ENCODE measurements around the gene NINL.
A peak's percentile ranks its signal among the peaks of the same experiment; 100 is the strongest.
"Not testable (repeated sequence)": the region's sequence is repeated elsewhere in the genome, so short reads cannot be mapped to it uniquely, and the experiment has no call there.

NINL gene

GRCh38 chr20:25507385-25508082, 77.8 kb downstream of the NINL start:
- H3K9me3 ChIP-seq (ENCODE audit: control insufficient read depth in 1 of 2, low read length in 2 of 2), result no peaks in the 10 kb centered on the region
- H3K4me1 ChIP-seq (ENCODE audit: control insufficient read depth in 1 of 2, insufficient read depth in 2 of 2, low read length in 2 of 2), result peaks cover 17 to 20% of the 10 kb centered on the region in 2 donors
- peak overlapping the region; percentile 0 to 28 for H3K4me3 ChIP-seq (ENCODE audit: low read depth in 1 of 2, low read length in 2 of 2)
- H3K27me3 ChIP-seq (ENCODE audit: control insufficient read depth in 1 of 2, insufficient read depth in 2 of 2, low read length in 2 of 2), result no peaks in the 10 kb centered on the region
- H3K27ac ChIP-seq (ENCODE audit: low read depth, low read length), result peak overlapping the region; percentile 28
- H3K9ac ChIP-seq (ENCODE audit: low read depth in 1 of 2, low read length in 2 of 2), result peak overlapping the region in 1 of 2 donors; percentile 13
- H3K36me3 ChIP-seq (ENCODE audit: control insufficient read depth in 1 of 2, insufficient read depth in 2 of 2, low read length in 2 of 2), result peaks cover 0 to 19% of the 10 kb centered on the region in 2 donors

- Histone ChIP-seq H3K9me3 (ENCODE audit: control insufficient read depth in 1 of 2, low read length in 2 of 2) (no peaks in the 10 kb centered on the region), H3K4me3 (ENCODE audit: low read depth in 1 of 2, low read length in 2 of 2) (no peak overlapping the region), H3K27me3 (ENCODE audit: control insufficient read depth in 1 of 2, insufficient read depth in 2 of 2, low read length in 2 of 2) (no peaks in the 10 kb centered on the region), H3K9ac (ENCODE audit: low read depth in 1 of 2, low read length in 2 of 2) (no peak overlapping the region), H3K36me3 (ENCODE audit: control insufficient read depth in 1 of 2, insufficient read depth in 2 of 2, low read length in 2 of 2) (peaks cover 0 to 11% of the 10 kb centered on the region in 2 donors), H3K4me1 (ENCODE audit: control insufficient read depth in 1 of 2, insufficient read depth in 2 of 2, low read length in 2 of 2) (peaks cover 17 to 20% of the 10 kb centered on the region in 2 donors), H3K27ac (ENCODE audit: low read depth, low read length) (no peak overlapping the region)
Measured at GRCh38 chr20:25504366-25505135, 80.8 kb downstream of the NINL start.

- H3K36me3 ChIP-seq (ENCODE audit: control insufficient read depth in 1 of 2, insufficient read depth in 2 of 2, low read length in 2 of 2), result peaks cover 0 to 5% of the 10 kb centered on the region in 2 donors
- peaks cover 17 to 19% of the 10 kb centered on the region in 2 donors for H3K4me1 ChIP-seq (ENCODE audit: control insufficient read depth in 1 of 2, insufficient read depth in 2 of 2, low read length in 2 of 2)
- no peaks in the 10 kb centered on the region for H3K9me3 ChIP-seq (ENCODE audit: control insufficient read depth in 1 of 2, low read length in 2 of 2)
- no peak overlapping the region for H3K9ac ChIP-seq (ENCODE audit: low read depth in 1 of 2, low read length in 2 of 2)
- no peaks in the 10 kb centered on the region for H3K27me3 ChIP-seq (ENCODE audit: control insufficient read depth in 1 of 2, insufficient read depth in 2 of 2, low read length in 2 of 2)
- no peak overlapping the region for H3K27ac ChIP-seq (ENCODE audit: low read depth, low read length)
- H3K4me3 ChIP-seq (ENCODE audit: low read depth in 1 of 2, low read length in 2 of 2), result no peak overlapping the region
Measured at GRCh38 chr20:25503936-25504335, 81.4 kb downstream of the NINL start.

DNA sequence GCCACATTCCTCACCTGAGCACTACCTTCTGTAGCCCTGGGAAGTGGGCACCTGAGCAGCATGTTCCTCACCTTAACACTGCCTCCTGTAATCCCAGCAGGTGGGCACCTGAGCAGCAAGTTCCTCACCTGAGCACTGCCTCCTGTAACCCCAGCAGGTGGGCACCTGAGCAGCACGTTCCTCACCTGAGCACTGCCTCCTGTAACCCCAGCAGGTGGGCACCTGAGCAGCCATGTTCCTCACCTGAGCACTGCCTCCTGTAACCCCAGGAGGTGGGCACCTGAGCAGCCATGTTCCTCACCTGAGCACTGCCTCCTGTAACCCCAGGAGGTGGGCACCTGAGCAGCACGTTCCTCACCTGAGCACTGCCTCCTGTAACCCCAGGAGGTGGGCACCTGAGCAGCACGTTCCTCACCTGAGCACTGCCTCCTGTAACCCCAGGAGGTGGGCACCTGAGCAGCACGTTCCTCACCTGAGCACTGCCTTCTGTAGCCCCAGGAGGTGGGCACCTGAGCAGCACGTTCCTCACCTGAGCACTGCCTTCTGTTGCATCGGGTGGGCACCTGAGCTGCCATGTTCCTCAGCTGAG, 82.2 kb downstream of the NINL start:
- not testable (repeated sequence) for H3K4me3 ChIP-seq (ENCODE audit: low read depth in 1 of 2, low read length in 2 of 2); H3K36me3 ChIP-seq (ENCODE audit: control insufficient read depth in 1 of 2, insufficient read depth in 2 of 2, low read length in 2 of 2); H3K9ac ChIP-seq (ENCODE audit: low read depth in 1 of 2, low read length in 2 of 2); H3K27me3 ChIP-seq (ENCODE audit: control insufficient read depth in 1 of 2, insufficient read depth in 2 of 2, low read length in 2 of 2); H3K27ac ChIP-seq (ENCODE audit: low read depth, low read length); H3K9me3 ChIP-seq (ENCODE audit: control insufficient read depth in 1 of 2, low read length in 2 of 2)
- peaks cover 10 to 12% of the 10 kb centered on the region in 2 donors for H3K4me1 ChIP-seq (ENCODE audit: control insufficient read depth in 1 of 2, insufficient read depth in 2 of 2, low read length in 2 of 2)

DNA sequence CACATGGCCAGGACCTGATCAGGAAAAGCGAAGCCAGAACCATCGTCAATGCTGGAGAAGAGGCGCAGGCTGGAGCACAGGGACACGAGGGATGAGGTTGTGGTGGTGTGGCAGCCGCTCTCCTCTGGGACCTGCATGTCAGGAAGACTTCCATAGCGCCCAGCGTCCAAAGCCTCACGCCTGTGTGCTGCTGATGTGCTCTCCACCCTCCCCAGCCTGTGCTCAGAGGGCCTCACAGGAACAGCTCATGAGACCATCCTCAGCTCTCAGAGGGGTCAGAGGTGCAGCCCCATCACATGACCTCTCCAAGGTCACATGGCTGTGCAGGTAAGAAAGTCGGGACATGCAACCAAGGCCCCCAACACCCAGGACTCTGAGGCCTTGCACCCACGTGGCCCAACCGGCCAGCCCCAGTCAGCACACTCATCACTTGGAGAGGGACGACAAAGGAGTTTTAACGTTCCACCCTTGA, 84.4 kb downstream of the NINL start:
- no peaks in the 10 kb centered on the region for H3K27me3 ChIP-seq (ENCODE audit: control insufficient read depth in 1 of 2, insufficient read depth in 2 of 2, low read length in 2 of 2)
- peaks cover 2 to 5% of the 10 kb centered on the region in 2 donors for H3K36me3 ChIP-seq (ENCODE audit: control insufficient read depth in 1 of 2, insufficient read depth in 2 of 2, low read length in 2 of 2)
- H3K4me1 ChIP-seq (ENCODE audit: control insufficient read depth in 1 of 2, insufficient read depth in 2 of 2, low read length in 2 of 2), result no peaks in the 10 kb centered on the region
- no peaks in the 10 kb centered on the region for H3K9me3 ChIP-seq (ENCODE audit: control insufficient read depth in 1 of 2, low read length in 2 of 2)
- H3K9ac ChIP-seq (ENCODE audit: low read depth in 1 of 2, low read length in 2 of 2), result no peak overlapping the region
- no peak overlapping the region for H3K4me3 ChIP-seq (ENCODE audit: low read depth in 1 of 2, low read length in 2 of 2)
- no peak overlapping the region for H3K27ac ChIP-seq (ENCODE audit: low read depth, low read length)

GRCh38 chr20:25499855-25500434, 85.4 kb downstream of the NINL start:
- no peaks in the 10 kb centered on the region for H3K9me3 ChIP-seq (ENCODE audit: control insufficient read depth in 1 of 2, low read length in 2 of 2)
- H3K36me3 ChIP-seq (ENCODE audit: control insufficient read depth in 1 of 2, insufficient read depth in 2 of 2, low read length in 2 of 2), result peaks cover 2 to 5% of the 10 kb centered on the region in 2 donors
- no peak overlapping the region for H3K9ac ChIP-seq (ENCODE audit: low read depth in 1 of 2, low read length in 2 of 2)
- H3K4me3 ChIP-seq (ENCODE audit: low read depth in 1 of 2, low read length in 2 of 2), result no peak overlapping the region
- no peaks in the 10 kb centered on the region for H3K27me3 ChIP-seq (ENCODE audit: control insufficient read depth in 1 of 2, insufficient read depth in 2 of 2, low read length in 2 of 2)
- H3K4me1 ChIP-seq (ENCODE audit: control insufficient read depth in 1 of 2, insufficient read depth in 2 of 2, low read length in 2 of 2), result no peaks in the 10 kb centered on the region
- H3K27ac ChIP-seq (ENCODE audit: low read depth, low read length), result no peak overlapping the region

- Histone ChIP-seq H3K27me3 (ENCODE audit: control insufficient read depth in 1 of 2, insufficient read depth in 2 of 2, low read length in 2 of 2) (no peaks in the 10 kb centered on the region), H3K4me1 (ENCODE audit: control insufficient read depth in 1 of 2, insufficient read depth in 2 of 2, low read length in 2 of 2) (no peaks in the 10 kb centered on the region), H3K36me3 (ENCODE audit: control insufficient read depth in 1 of 2, insufficient read depth in 2 of 2, low read length in 2 of 2) (peaks cover 2 to 5% of the 10 kb centered on the region in 2 donors), H3K27ac (ENCODE audit: low read depth, low read length) (no peak overlapping the region), H3K4me3 (ENCODE audit: low read depth in 1 of 2, low read length in 2 of 2) (no peak overlapping the region), H3K9ac (ENCODE audit: low read depth in 1 of 2, low read length in 2 of 2) (no peak overlapping the region), H3K9me3 (ENCODE audit: control insufficient read depth in 1 of 2, low read length in 2 of 2) (no peaks in the 10 kb centered on the region)
Measured at GRCh38 chr20:25499031-25499430, 86.3 kb downstream of the NINL start.

- Histone ChIP-seq H3K36me3 (ENCODE audit: control insufficient read depth in 1 of 2, insufficient read depth in 2 of 2, low read length in 2 of 2) (peaks cover 0 to 2% of the 10 kb centered on the region in 2 donors), H3K4me3 (ENCODE audit: low read depth in 1 of 2, low read length in 2 of 2) (no peak overlapping the region), H3K9me3 (ENCODE audit: control insufficient read depth in 1 of 2, low read length in 2 of 2) (no peaks in the 10 kb centered on the region), H3K4me1 (ENCODE audit: control insufficient read depth in 1 of 2, insufficient read depth in 2 of 2, low read length in 2 of 2) (no peaks in the 10 kb centered on the region), H3K27me3 (ENCODE audit: control insufficient read depth in 1 of 2, insufficient read depth in 2 of 2, low read length in 2 of 2) (no peaks in the 10 kb centered on the region), H3K9ac (ENCODE audit: low read depth in 1 of 2, low read length in 2 of 2) (no peak overlapping the region), H3K27ac (ENCODE audit: low read depth, low read length) (no peak overlapping the region)
Measured at GRCh38 chr20:25498280-25498606, 87.1 kb downstream of the NINL start.

DNA sequence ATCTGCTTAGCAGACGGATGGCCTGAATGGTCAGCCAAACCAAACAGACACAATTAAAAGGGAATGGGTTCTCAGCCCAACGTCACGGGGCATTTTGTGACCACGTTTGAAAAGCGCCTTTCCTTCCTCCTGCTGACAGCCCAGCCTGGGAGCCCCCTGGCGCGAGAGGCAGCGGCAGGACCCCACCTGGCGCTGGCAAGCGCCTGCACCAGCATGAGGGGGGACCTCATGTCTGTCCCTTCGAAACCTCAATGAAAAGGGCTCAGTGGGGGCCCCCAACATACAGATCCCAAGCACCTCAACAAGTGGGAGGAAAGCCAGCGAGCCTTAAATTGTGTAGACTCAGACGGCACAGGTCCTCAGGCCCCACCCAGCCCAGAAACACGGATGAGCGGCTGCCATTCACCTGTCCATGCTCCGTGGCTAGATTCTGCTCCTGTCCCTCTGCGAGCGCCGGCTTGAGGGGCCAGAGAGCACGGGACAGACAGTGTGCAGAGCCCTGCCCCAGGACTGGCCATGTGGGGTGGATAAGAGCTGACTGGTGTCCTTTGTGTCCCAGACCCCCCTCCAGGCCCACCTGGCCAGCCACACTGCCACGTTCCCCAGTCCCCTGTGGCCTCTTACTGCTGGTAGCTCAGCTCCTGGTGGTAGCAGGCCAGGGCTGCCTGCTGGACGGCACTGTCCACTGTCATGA, 87.6 kb downstream of the NINL start:
- peaks cover 0 to 2% of the 10 kb centered on the region in 2 donors for H3K36me3 ChIP-seq (ENCODE audit: control insufficient read depth in 1 of 2, insufficient read depth in 2 of 2, low read length in 2 of 2)

More for the DNA sequence above, 87.6 kb downstream of the NINL start:
- Histone ChIP-seq H3K4me1 (ENCODE audit: control insufficient read depth in 1 of 2, insufficient read depth in 2 of 2, low read length in 2 of 2) (no peaks in the 10 kb centered on the region), H3K27ac (ENCODE audit: low read depth, low read length) (no peak overlapping the region), H3K27me3 (ENCODE audit: control insufficient read depth in 1 of 2, insufficient read depth in 2 of 2, low read length in 2 of 2) (no peaks in the 10 kb centered on the region), H3K9ac (ENCODE audit: low read depth in 1 of 2, low read length in 2 of 2) (no peak overlapping the region), H3K9me3 (ENCODE audit: control insufficient read depth in 1 of 2, low read length in 2 of 2) (no peaks in the 10 kb centered on the region), H3K4me3 (ENCODE audit: low read depth in 1 of 2, low read length in 2 of 2) (no peak overlapping the region)
